ENCODE data around the gene SCN2B. TPM values are rescaled to one million over a fixed set of nuclear protein-coding genes. Genes with fewer than 3 reads are reported as not detected.

SCN2B gene
- total and polyA plus RNA-seq, 2 of the 13 experiments (the other 11 are each of a cell fraction or from before 2014, with no cell fraction given) = 0.01 to 0.02 TPM

DNA sequence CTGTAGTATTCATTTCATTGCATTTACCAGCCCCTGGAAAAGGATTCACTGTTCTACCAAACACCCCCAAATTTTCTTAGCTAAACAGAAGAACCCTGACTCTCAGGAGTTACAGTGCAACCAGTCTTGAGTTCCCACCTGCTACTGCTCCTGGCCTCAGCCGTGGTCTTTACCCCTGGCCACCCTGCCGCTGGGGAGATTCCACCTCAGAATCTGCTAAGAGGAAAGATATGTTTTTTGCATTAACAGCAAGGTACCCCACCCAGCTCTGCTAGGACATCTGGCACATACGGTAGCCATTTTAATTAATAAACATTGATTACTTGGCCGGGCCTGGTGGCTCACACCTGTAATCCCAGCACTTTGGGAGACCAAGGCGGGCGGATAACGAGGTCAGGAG, 39.3 kb upstream of the SCN2B start:
- TF ChIP-seq ZNF563 (CRISPR knock-in tag; IDR thresholded peaks at IDR 0.05) (no peak), ZNF674 (CRISPR knock-in tag; IDR thresholded peaks at IDR 0.05; ENCODE audit: low read depth) (no peak), CREM (IDR thresholded peaks at IDR 0.05) (no peak), CREM (CRISPR knock-in tag; IDR thresholded peaks at IDR 0.05) (no peak), ZNF225 (CRISPR knock-in tag; IDR thresholded peaks at IDR 0.05) (no peak), KMT2B (CRISPR knock-in tag; IDR thresholded peaks at IDR 0.05) (no peak), PPARG (CRISPR knock-in tag; conservative IDR thresholded peaks at IDR 0.05) (no peak), STAG1 (CRISPR knock-in tag; IDR thresholded peaks at IDR 0.05) (no peak), ZNF746 (CRISPR knock-in tag; IDR thresholded peaks at IDR 0.05) (no peak), HOXA3 (CRISPR knock-in tag; IDR thresholded peaks at IDR 0.05) (no peak), MEIS2 (CRISPR knock-in tag; IDR thresholded peaks at IDR 0.05) (no peak), KLF11 (CRISPR knock-in tag; IDR thresholded peaks at IDR 0.05) (no peak), MAFF (IDR thresholded peaks at IDR 0.05; ENCODE audit: low read depth, low read length) (no peak), ZNF292 (CRISPR knock-in tag; IDR thresholded peaks at IDR 0.05; ENCODE audit: borderline replicate concordance, low read depth) (no peak), HNRNPLL (IDR thresholded peaks at IDR 0.05; ENCODE audit: low read depth, low read length, poor library complexity, severe bottlenecking) (no peak)
- TF ChIP-seq, protein P1, sequence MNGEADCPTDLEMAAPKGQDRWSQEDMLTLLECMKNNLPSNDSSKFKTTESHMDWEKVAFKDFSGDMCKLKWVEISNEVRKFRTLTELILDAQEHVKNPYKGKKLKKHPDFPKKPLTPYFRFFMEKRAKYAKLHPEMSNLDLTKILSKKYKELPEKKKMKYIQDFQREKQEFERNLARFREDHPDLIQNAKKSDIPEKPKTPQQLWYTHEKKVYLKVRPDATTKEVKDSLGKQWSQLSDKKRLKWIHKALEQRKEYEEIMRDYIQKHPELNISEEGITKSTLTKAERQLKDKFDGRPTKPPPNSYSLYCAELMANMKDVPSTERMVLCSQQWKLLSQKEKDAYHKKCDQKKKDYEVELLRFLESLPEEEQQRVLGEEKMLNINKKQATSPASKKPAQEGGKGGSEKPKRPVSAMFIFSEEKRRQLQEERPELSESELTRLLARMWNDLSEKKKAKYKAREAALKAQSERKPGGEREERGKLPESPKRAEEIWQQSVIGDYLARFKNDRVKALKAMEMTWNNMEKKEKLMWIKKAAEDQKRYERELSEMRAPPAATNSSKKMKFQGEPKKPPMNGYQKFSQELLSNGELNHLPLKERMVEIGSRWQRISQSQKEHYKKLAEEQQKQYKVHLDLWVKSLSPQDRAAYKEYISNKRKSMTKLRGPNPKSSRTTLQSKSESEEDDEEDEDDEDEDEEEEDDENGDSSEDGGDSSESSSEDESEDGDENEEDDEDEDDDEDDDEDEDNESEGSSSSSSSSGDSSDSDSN (CRISPR knock-in tag; IDR thresholded peaks at IDR 0.05) = no peak
- Histone ChIP-seq H3K79me2 (ENCODE audit: insufficient read depth, low read length) (no peaks in the 10 kb centered on the region), H3K4me1 (ENCODE audit: insufficient read depth, low read length) (peaks cover 75% of the 10 kb centered on the region), H3K4me3 (replicated peaks in 1 of 3; ENCODE audit: insufficient read depth in 1 of 3, low read depth in 2 of 3, low read length in 3 of 3) (no peak overlapping the region), H3K4me2 (ENCODE audit: low read depth, low read length) (no peak overlapping the region), H3K27ac (ENCODE audit: extremely low read length, insufficient read depth, low read length) (no peak overlapping the region), H3K9ac (ENCODE audit: insufficient read depth, low read depth, low read length) (no peak overlapping the region), H2AFZ (ENCODE audit: low read length) (no peak overlapping the region), H3K27me3 (ENCODE audit: control insufficient read depth in 1 of 2, insufficient read depth in 2 of 2, low read length in 2 of 2) (no peaks in the 10 kb centered on the region), H3K9me3 (ENCODE audit: low read length) (no peaks in the 10 kb centered on the region), H4K20me1 (ENCODE audit: insufficient read depth, low read length) (no peaks in the 10 kb centered on the region), H3K36me3 (replicated peaks in 1 of 2; ENCODE audit: control insufficient read depth in 1 of 2, insufficient read depth in 2 of 2, low read length in 2 of 2) (no peaks in the 10 kb centered on the region)
- no TSS peak for BruUV-seq (replicated peaks)
- ATAC-seq = no peak
- no peak for DNase-seq (ENCODE audit: low spot score)
- 99% methylated on average over 7 of the region's 7 CpGs for WGBS (ENCODE audit: low lambda C conversion rate)
- intact Hi-C loops (cut with micrococcal nuclease; ENCODE audit: unreplicated experiment) = no loop called here
- CTCF ChIA-PET (ENCODE audit: low intra/inter-chr PET ratio, low total read pairs) = no interaction called here
- FAIRE-seq = no peak
- POLR2A ChIA-PET = interaction anchor here (1.0 kb wide), 1 partner anchor 48 kb away, joined by 4 read pairs; the partner anchor contains the start of gene MPZL2
- in situ Hi-C loops (cut with HindIII; ENCODE audit: extremely low pct_ligation_motif_present, low pct_unique_long_range_greater_than_20kb) = no loop called here
